UCSD-AML1 (cell line): Measurements from ENCODE around the gene GPR87.

Source experiments
- DNase-seq: peaks from one replicate; lab custom pipeline; 2025; ENCODE audit not compliant: unreplicated experiment; lab: John Stamatoyannopoulos, UW

Gene GPR87

GRCh38 chr3:151283907-151284461, 32.6 kb downstream of the GPR87 start:
- DNase-seq: peak; percentile 21

GRCh38 chr3:151283387-151283786, 33.2 kb downstream of the GPR87 start:
- DNase-seq: no peak

GRCh38 chr3:151282921-151283320, 33.7 kb downstream of the GPR87 start:
- no peak for DNase-seq

- no peak for DNase-seq
Observed at GRCh38 chr3:151281671-151282324, 34.8 kb downstream of the GPR87 start.

- DNase-seq: no peak
Observed at GRCh38 chr3:151278230-151278629, 38.4 kb downstream of the GPR87 start, which contains the start of gene P2RY14. Gene P2RY14, minus strand, starts transcription at chr3:151278542. Its CDS starts 64,226 bp downstream, at chr3:151214316.

- no peak for DNase-seq
Observed at GRCh38 chr3:151276687-151277042, 40.0 kb downstream of the GPR87 start.

- DNase-seq: no peak
Observed at GRCh38 chr3:151276038-151276686, 40.5 kb downstream of the GPR87 start.

- no peak for DNase-seq
Observed at GRCh38 chr3:151275091-151275490, 41.5 kb downstream of the GPR87 start.

- no peak for DNase-seq
Observed at GRCh38 chr3:151269631-151270030, 47.0 kb downstream of the GPR87 start.

GRCh38 chr3:151268267-151269235, 48.1 kb downstream of the GPR87 start:
- no peak for DNase-seq

GRCh38 chr3:151267066-151267465, 49.6 kb downstream of the GPR87 start:
- DNase-seq: no peak

- no peak for DNase-seq
Observed at GRCh38 chr3:151265866-151266265, 50.8 kb downstream of the GPR87 start.

- DNase-seq: no peak
Observed at GRCh38 chr3:151265166-151265565, 51.5 kb downstream of the GPR87 start.

GRCh38 chr3:151264605-151265004, 52.0 kb downstream of the GPR87 start:
- no peak for DNase-seq

GRCh38 chr3:151262871-151263525, 53.6 kb downstream of the GPR87 start:
- DNase-seq: no peak

- DNase-seq: no peak
Observed at GRCh38 chr3:151259664-151260063, 57.0 kb downstream of the GPR87 start.

GRCh38 chr3:151256749-151257148, 59.9 kb downstream of the GPR87 start:
- DNase-seq: no peak

- DNase-seq: no peak
Observed at GRCh38 chr3:151248772-151249337, 67.8 kb downstream of the GPR87 start.
